GM12892 (cell line): ENCODE data around the gene KRT32.

ENCODE experiments used
- POLR2A ChIP-seq: IDR thresholded peaks from 2 replicates; pipeline ENCODE4 v1.6.1; 2011; ENCODE audit warnings: low read depth, low read length, control low read depth
- TAF1 ChIP-seq: IDR thresholded peaks from 2 replicates; pipeline ENCODE4 v1.6.1; 2011; ENCODE audit warnings: low read depth, mild to moderate bottlenecking, control low read depth, low read length, borderline replicate concordance

DNA sequence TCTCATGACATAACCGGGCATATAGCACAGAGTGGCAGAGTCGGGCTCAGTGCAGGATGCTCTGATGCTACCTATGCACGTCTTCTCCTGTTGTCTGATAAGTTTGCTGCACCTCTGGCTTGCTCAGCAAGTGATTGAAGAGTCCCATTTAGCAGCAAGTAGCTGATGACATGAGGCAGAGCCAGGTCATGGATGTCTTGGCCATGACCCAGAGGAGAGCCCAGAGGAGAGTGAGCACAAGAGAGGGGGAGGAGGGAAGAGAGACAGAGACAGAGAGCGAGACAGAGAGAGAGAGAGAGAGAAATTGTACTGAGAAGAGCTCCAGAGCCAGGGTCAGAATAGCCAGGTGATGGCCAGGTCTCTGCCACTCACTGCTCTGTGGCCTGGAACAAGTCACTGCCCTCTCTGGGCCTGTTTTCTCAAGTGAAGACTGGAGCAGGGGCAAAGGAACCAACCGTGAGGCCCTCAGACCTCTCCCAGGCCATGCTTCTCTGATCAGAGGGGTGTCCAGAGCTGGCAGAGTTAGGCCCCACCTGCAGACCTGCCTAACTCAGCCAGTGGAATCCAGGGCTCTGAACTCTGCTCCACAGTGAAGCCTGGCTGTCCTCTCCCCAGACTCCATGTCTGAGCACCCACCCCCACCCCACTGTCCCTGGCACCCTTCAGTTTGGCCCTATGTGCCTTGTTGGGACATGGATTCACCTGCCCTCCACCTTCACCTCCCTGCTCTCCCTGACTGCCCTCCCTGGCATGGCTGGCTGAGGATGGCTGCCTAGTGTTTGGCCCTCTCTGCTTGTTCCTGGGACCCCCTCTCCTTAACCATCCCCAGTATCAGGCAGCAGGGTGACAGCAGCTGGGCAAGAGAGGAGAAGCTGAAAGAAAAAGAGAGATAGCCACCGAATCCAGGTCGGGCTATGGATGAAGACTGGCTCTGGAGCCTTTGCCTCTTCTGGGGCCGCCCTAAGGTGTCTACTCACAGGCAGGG lies 18.0 kb upstream of the KRT32 start:
- TF ChIP-seq TAF1 (no peak), POLR2A (no peak)
